ENCODE results near the gene NME9.

The NME9 gene

DNA sequence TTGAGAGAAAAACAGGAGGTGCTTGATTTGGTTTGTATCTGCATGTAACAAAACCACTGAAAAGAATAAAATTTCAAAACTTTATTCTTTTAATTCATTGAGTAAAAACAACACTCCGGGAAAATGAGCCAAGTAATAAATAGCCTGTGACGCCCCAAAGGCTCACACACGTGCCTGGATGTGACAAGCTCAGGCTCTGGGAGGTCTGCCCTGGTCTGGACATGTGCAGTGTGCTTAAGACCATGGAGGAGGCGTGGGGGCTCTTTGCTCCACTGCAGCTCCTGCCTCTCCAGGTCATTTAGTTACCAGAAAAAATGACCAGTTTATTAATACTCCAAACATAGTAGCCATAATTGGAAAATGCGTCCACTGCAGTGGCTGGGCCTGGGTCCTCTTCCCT is 8.6 kb upstream of the NME9 start:
- no peak overlapping the region for H3K4me2 ChIP-seq (ENCODE audit: low read depth, low read length, poor library complexity, severe bottlenecking)
- no peaks in the 10 kb centered on the region for H3F3A ChIP-seq (ENCODE audit: low read depth)
- no peaks in the 10 kb centered on the region for H3K9me2 ChIP-seq (replicated peaks; ENCODE audit: low read depth, low read length)
- no peaks in the 10 kb centered on the region for H3K9me3 ChIP-seq (ENCODE audit: insufficient read depth, low read depth, low read length)
- no peaks in the 10 kb centered on the region for H3K4me1 ChIP-seq (ENCODE audit: insufficient read depth, low read length, poor library complexity, severe bottlenecking)
- no peak for TF ChIP-seq CTCF (conservative IDR thresholded peaks at IDR 0.05; ENCODE audit: low read length)
- no peak for TF ChIP-seq EZH2phosphoT487 (IDR thresholded peaks at IDR 0.05; ENCODE audit: borderline replicate concordance)
- no peak overlapping the region for H3K4me3 ChIP-seq (ENCODE audit: low read length, poor library complexity, severe bottlenecking)
- H3K79me2 ChIP-seq (ENCODE audit: insufficient read depth, low read length), result no peaks in the 10 kb centered on the region
- H3K36me3 ChIP-seq (ENCODE audit: insufficient read depth, low read length), result no peaks in the 10 kb centered on the region
- no peaks in the 10 kb centered on the region for H4K20me1 ChIP-seq (ENCODE audit: insufficient read depth, low read length, poor library complexity, severe bottlenecking)
- no peaks in the 10 kb centered on the region for H3K27me3 ChIP-seq (ENCODE audit: insufficient read depth, low read length, poor library complexity, severe bottlenecking)
- no peak overlapping the region for H2AFZ ChIP-seq (ENCODE audit: low read length)
- no peak overlapping the region for H3K9ac ChIP-seq (ENCODE audit: low read depth, low read length, poor library complexity, severe bottlenecking)

GRCh38 chr3:138336454-138336999 is 6.9 kb upstream of the NME9 start:
- Histone ChIP-seq H3K79me2 (ENCODE audit: insufficient read depth, low read length) (no peaks in the 10 kb centered on the region), H3K9me2 (replicated peaks; ENCODE audit: low read depth, low read length) (no peaks in the 10 kb centered on the region), H3K4me3 (ENCODE audit: low read length, poor library complexity, severe bottlenecking) (no peak overlapping the region), H3K4me1 (ENCODE audit: insufficient read depth, low read length, poor library complexity, severe bottlenecking) (no peaks in the 10 kb centered on the region), H3K9ac (ENCODE audit: low read depth, low read length, poor library complexity, severe bottlenecking) (no peak overlapping the region), H3K36me3 (ENCODE audit: insufficient read depth, low read length) (no peaks in the 10 kb centered on the region), H3K4me2 (ENCODE audit: low read depth, low read length, poor library complexity, severe bottlenecking) (no peak overlapping the region), H3K9me3 (ENCODE audit: insufficient read depth, low read depth, low read length) (no peaks in the 10 kb centered on the region), H4K20me1 (ENCODE audit: insufficient read depth, low read length, poor library complexity, severe bottlenecking) (no peaks in the 10 kb centered on the region), H3F3A (ENCODE audit: low read depth) (no peaks in the 10 kb centered on the region), H3K27me3 (ENCODE audit: insufficient read depth, low read length, poor library complexity, severe bottlenecking) (no peaks in the 10 kb centered on the region), H2AFZ (ENCODE audit: low read length) (no peak overlapping the region)
- TF ChIP-seq EZH2phosphoT487 (IDR thresholded peaks at IDR 0.05; ENCODE audit: borderline replicate concordance), result no peak
- no peak for TF ChIP-seq CTCF (conservative IDR thresholded peaks at IDR 0.05; ENCODE audit: low read length)

DNA sequence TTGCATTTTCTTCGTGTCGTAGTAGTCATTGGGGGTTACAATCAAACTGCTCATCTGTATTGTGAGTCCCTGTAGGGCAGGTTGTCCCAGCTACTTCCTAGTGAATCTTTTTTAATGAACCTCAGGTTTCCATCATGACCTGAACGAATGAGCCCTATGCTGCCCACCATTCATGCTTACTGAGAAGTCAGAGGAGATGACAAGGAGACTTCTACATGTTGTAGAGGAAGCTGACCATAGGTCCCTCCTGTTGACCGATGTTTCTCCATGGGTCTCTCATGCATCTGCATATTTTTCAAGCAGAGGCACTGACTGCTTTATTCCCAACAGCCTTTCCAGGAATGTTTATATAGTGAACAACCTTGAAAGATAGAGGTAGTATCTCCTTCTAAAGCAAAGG is 5.0 kb upstream of the NME9 start:
- Histone ChIP-seq H3K4me1 (ENCODE audit: insufficient read depth, low read length, poor library complexity, severe bottlenecking) (peaks cover 6% of the 10 kb centered on the region), H2AFZ (ENCODE audit: low read length) (no peak overlapping the region), H3F3A (ENCODE audit: low read depth) (no peaks in the 10 kb centered on the region), H3K9me2 (replicated peaks; ENCODE audit: low read depth, low read length) (no peaks in the 10 kb centered on the region), H3K9ac (ENCODE audit: low read depth, low read length, poor library complexity, severe bottlenecking) (no peak overlapping the region), H3K27me3 (ENCODE audit: insufficient read depth, low read length, poor library complexity, severe bottlenecking) (no peaks in the 10 kb centered on the region), H4K20me1 (ENCODE audit: insufficient read depth, low read length, poor library complexity, severe bottlenecking) (no peaks in the 10 kb centered on the region), H3K79me2 (ENCODE audit: insufficient read depth, low read length) (no peaks in the 10 kb centered on the region), H3K36me3 (ENCODE audit: insufficient read depth, low read length) (no peaks in the 10 kb centered on the region), H3K9me3 (ENCODE audit: insufficient read depth, low read depth, low read length) (no peaks in the 10 kb centered on the region), H3K4me3 (ENCODE audit: low read length, poor library complexity, severe bottlenecking) (no peak overlapping the region), H3K4me2 (ENCODE audit: low read depth, low read length, poor library complexity, severe bottlenecking) (no peak overlapping the region)
- no peak for TF ChIP-seq CTCF (conservative IDR thresholded peaks at IDR 0.05; ENCODE audit: low read length)
- no peak for TF ChIP-seq EZH2phosphoT487 (IDR thresholded peaks at IDR 0.05; ENCODE audit: borderline replicate concordance)
